ENCODE measurements around the gene CLEC17A.

GRCh38 chr19:14540741-14541525 lies 42.0 kb upstream of the CLEC17A start:
- TF ChIP-seq POLR2A (IDR thresholded peaks at IDR 0.05) (no peak), CTCF (IDR thresholded peaks at IDR 0.05) (no peak)
